Calu3 (cell line): ENCODE results near the gene SLC6A9. TPM values are rescaled to one million over a fixed set of nuclear protein-coding genes. Genes with fewer than 3 reads are reported as not detected.

ENCODE experiments used
- BruUV-seq: library from RNA; stranded (reverse); fragments of 400-500 nt; replicated peaks from 2 replicates; lab custom pipeline; 2021; lab: Mats Ljungman, UMichigan
- CTCF ChIA-PET: fragments of 300-600 bp; sonication (Branson Sonifier 250); formaldehyde crosslinking; loops from one replicate; lab custom pipeline; 2022; ENCODE audit warnings: antibody characterized with exemption; lab: Charles Lee
- DNase-seq: peaks from one replicate; pipeline ENCODE4 v3.0.0; 2022
- H3K27ac Mint-ChIP-seq: one replicate; pipeline ENCODE4 v1.8.0; 2022; ENCODE audit warnings: mixed read lengths; ENCODE audit not compliant: unreplicated experiment
- H3K27me3 Mint-ChIP-seq: one replicate; pipeline ENCODE4 v1.8.0; 2022; ENCODE audit warnings: mixed read lengths; ENCODE audit not compliant: unreplicated experiment
- H3K36me3 Mint-ChIP-seq: one replicate; pipeline ENCODE4 v1.8.0; 2022; ENCODE audit warnings: mild to moderate bottlenecking, moderate library complexity, mixed read lengths; ENCODE audit not compliant: insufficient read depth, unreplicated experiment
- H3K4me1 Mint-ChIP-seq: one replicate; pipeline ENCODE4 v1.8.0; 2022; ENCODE audit warnings: mild to moderate bottlenecking, low read depth, mixed read lengths; ENCODE audit not compliant: unreplicated experiment
- H3K4me3 Mint-ChIP-seq: one replicate; pipeline ENCODE4 v1.8.0; 2022; ENCODE audit warnings: mild to moderate bottlenecking, low read depth, moderate library complexity, mixed read lengths; ENCODE audit not compliant: unreplicated experiment
- H3K9me3 Mint-ChIP-seq: one replicate; pipeline ENCODE4 v1.8.0; 2022; ENCODE audit warnings: low read depth, mixed read lengths; ENCODE audit not compliant: unreplicated experiment
- intact Hi-C: fragments of 100-400 bp; cut with micrococcal nuclease; formaldehyde crosslinking; loops from one replicate; pipeline ENCODE4 v1.10.0; 2022; ENCODE audit not compliant: unreplicated experiment
- total RNA-seq: library from RNA; stranded (reverse); gene quantifications from 2 replicates; pipeline ENCODE4 v1.2.3, GENCODE V29; 2022
- TF ChIP-seq, protein P1 (sequence below): fragments of 200-600 bp; IDR thresholded peaks from one replicate; pipeline ENCODE4 v1.8.0; 2022; ENCODE audit warnings: antibody characterized with exemption; ENCODE audit not compliant: unreplicated experiment

The SLC6A9 gene
- total RNA-seq, 1 experiment from 2014 or later, result 18.2 TPM

DNA sequence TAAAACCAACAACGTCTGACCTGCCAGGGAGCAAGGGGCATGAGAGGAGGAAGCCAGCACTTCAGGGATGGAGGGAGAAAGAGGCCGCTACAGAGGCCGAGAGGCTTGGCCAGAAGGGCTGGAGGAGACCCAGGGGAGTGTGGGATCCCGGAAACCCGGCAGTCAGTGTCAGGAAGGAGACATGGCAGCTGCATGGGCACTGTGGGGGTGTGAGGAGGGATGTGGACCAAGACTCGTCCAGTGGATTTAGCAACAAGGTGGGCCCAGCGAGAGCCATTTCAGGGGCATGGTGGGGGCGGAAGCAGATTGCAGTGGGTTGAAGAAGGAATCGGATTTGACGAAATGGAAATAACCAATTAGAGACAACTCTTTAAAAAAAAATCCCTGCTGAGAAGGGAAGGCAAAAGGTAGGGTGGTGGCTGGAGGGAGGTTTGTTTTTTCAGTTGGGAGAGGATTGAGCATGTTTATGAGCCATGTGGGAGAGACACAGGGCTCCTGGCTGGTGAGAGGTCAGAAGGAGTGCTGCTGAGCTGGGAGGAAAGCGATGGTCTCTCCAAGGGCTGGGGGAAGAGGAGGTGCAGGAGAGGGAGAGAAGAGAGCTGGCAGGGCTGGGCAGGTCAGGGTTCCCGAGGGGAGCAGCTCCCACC lies 47.9 kb downstream of the SLC6A9 start:
- Mint-ChIP-seq H3K27me3 (no peaks in the 10 kb centered on the region), H3K4me1 (peaks cover 51% of the 10 kb centered on the region), H3K36me3 (peaks cover 24% of the 10 kb centered on the region), H3K27ac (no peak overlapping the region), H3K9me3 (no peaks in the 10 kb centered on the region), H3K4me3 (no peak overlapping the region)
- BruUV-seq, result no TSS peak
- TF ChIP-seq, protein P1, sequence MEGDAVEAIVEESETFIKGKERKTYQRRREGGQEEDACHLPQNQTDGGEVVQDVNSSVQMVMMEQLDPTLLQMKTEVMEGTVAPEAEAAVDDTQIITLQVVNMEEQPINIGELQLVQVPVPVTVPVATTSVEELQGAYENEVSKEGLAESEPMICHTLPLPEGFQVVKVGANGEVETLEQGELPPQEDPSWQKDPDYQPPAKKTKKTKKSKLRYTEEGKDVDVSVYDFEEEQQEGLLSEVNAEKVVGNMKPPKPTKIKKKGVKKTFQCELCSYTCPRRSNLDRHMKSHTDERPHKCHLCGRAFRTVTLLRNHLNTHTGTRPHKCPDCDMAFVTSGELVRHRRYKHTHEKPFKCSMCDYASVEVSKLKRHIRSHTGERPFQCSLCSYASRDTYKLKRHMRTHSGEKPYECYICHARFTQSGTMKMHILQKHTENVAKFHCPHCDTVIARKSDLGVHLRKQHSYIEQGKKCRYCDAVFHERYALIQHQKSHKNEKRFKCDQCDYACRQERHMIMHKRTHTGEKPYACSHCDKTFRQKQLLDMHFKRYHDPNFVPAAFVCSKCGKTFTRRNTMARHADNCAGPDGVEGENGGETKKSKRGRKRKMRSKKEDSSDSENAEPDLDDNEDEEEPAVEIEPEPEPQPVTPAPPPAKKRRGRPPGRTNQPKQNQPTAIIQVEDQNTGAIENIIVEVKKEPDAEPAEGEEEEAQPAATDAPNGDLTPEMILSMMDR, result no peak
- intact Hi-C loops, result no loop called here
- DNase-seq, result no peak
- CTCF ChIA-PET, result no interaction called here

GRCh38 chr1:43982808-43983207 lies 48.5 kb downstream of the SLC6A9 start:
- H3K27me3 Mint-ChIP-seq, result no peaks in the 10 kb centered on the region
- TF ChIP-seq, protein P1, result no peak
- BruUV-seq, result no TSS peak
- H3K27ac Mint-ChIP-seq, result no peak overlapping the region
- intact Hi-C loops, result no loop called here
- H3K4me1 Mint-ChIP-seq, result peaks cover 57% of the 10 kb centered on the region
- DNase-seq, result no peak
- no peaks in the 10 kb centered on the region for H3K9me3 Mint-ChIP-seq
- H3K4me3 Mint-ChIP-seq, result no peak overlapping the region
- H3K36me3 Mint-ChIP-seq, result peaks cover 30% of the 10 kb centered on the region
- CTCF ChIA-PET, result no interaction called here

- Mint-ChIP-seq H3K9me3 (no peaks in the 10 kb centered on the region), H3K4me3 (no peak overlapping the region), H3K4me1 (peaks cover 57% of the 10 kb centered on the region), H3K27me3 (no peaks in the 10 kb centered on the region), H3K27ac (no peak overlapping the region), H3K36me3 (peaks cover 32% of the 10 kb centered on the region)
- CTCF ChIA-PET, result no interaction called here
- intact Hi-C loops, result no loop called here
- BruUV-seq, result no TSS peak
- no peak for DNase-seq
- TF ChIP-seq, protein P1, result no peak
These were observed 49.0 kb downstream of the SLC6A9 start for GRCh38 chr1:43982241-43982640.

DNA sequence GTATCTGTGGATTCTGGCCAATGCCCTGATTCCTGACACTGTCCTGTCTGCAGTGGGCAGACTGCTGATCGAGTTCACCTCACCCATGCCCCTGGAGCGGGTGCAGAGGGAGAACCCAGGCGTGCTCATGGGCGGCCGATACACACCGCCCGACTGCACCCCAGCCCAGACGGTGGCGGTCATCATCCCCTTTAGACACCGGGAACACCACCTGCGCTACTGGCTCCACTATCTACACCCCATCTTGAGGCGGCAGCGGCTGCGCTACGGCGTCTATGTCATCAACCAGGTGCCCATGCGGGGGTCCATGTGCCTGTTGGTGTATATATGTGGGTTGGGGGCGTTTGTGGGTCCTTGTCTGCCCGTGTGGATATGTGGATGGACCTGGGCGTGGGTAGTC lies 49.6 kb downstream of the SLC6A9 start:
- no peaks in the 10 kb centered on the region for H3K9me3 Mint-ChIP-seq
- no peaks in the 10 kb centered on the region for H3K27me3 Mint-ChIP-seq
- TF ChIP-seq, protein P1, result no peak
- peaks cover 37% of the 10 kb centered on the region for H3K36me3 Mint-ChIP-seq
- intact Hi-C loops, result no loop called here
- DNase-seq, result no peak
- no peak overlapping the region for H3K27ac Mint-ChIP-seq
- no peak overlapping the region for H3K4me3 Mint-ChIP-seq
- CTCF ChIA-PET, result no interaction called here
- H3K4me1 Mint-ChIP-seq, result peaks cover 57% of the 10 kb centered on the region
- BruUV-seq, result no TSS peak
